H1 (cell line): ENCODE data around the gene NOL8. TPM values are rescaled to one million over a fixed set of nuclear protein-coding genes. Genes with fewer than 3 reads are reported as not detected.

Experiments used
- CTCF ChIA-PET: fragments of 300-600 bp; sonication (Branson Sonifier 250); formaldehyde crosslinking; loops from one replicate; lab custom pipeline; 2021; ENCODE audit not compliant: partially characterized antibody; lab: Charles Lee
- POLR2A ChIA-PET: fragments of 300-600 bp; sonication (Branson Sonifier 250); formaldehyde crosslinking; loops from one replicate; lab custom pipeline; 2021; ENCODE audit warnings: inconsistent platforms; ENCODE audit not compliant: partially characterized antibody; lab: Charles Lee
- DNase-seq, 2 experiments: peaks; one replicate each; pipeline versions ENCODE4 v3.0.0 to v3.0.0-alpha.2; 2010 to 2022; ENCODE audit warnings: low spot score in 2 of 2, low read depth in 1 of 2, mixed read lengths in 1 of 2
- FAIRE-seq: peaks from 2 replicates; lab custom pipeline; 2011; peaks lifted over from hg19 to GRCh38; lab: Jason Lieb, UNC
- H2AFZ ChIP-seq: 2 replicates; pipeline ENCODE4 v1.8.1; 2012; ENCODE audit warnings: low read length, inconsistent platforms
- H2AK5ac ChIP-seq: 2 replicates; pipeline ENCODE4 v1.6.1; 2013; ENCODE audit warnings: low read depth, low read length
- H2BK120ac ChIP-seq: replicated peaks from 2 replicates; pipeline ENCODE3; 2013; ENCODE audit warnings: low read depth, low read length, inconsistent platforms
- H2BK12ac ChIP-seq: 2 replicates; pipeline ENCODE4 v1.6.1; 2013; ENCODE audit warnings: low read depth, low read length
- H2BK15ac ChIP-seq: 2 replicates; pipeline ENCODE4 v1.6.1; 2013; ENCODE audit warnings: low read length
- H2BK20ac ChIP-seq: 2 replicates; pipeline ENCODE4 v1.6.1; 2013; ENCODE audit warnings: low read length
- H2BK5ac ChIP-seq: 2 replicates; pipeline ENCODE4 v1.6.1; 2013; ENCODE audit warnings: low read depth, low read length
- H3K14ac ChIP-seq: 2 replicates; pipeline ENCODE4 v1.6.1; 2013; ENCODE audit warnings: inconsistent platforms; ENCODE audit not compliant: insufficient read length
- H3K18ac ChIP-seq: 2 replicates; pipeline ENCODE4 v1.6.1; 2013; ENCODE audit warnings: low read length; ENCODE audit errors: extremely low read depth
- H3K23ac ChIP-seq: 2 replicates; pipeline ENCODE4 v1.6.1; 2013; ENCODE audit warnings: inconsistent platforms; ENCODE audit not compliant: insufficient read length
- H3K23me2 ChIP-seq: 2 replicates; pipeline ENCODE4 v1.6.1; 2013; ENCODE audit warnings: low read depth, low read length
- H3K27ac ChIP-seq: 2 replicates; pipeline ENCODE4 v1.6.1; 2011; ENCODE audit warnings: low read depth, low read length, inconsistent platforms
- H3K27me3 ChIP-seq, 4 experiments: replicated peaks in 1 of 4; 1 replicate in 1 of 4; 2 replicates in 3 of 4; pipeline versions ENCODE4 v1.6.1 to v1.8.1; 2011 to 2013; ENCODE audit warnings: low read length in 3 of 4, mild to moderate bottlenecking in 3 of 4, inconsistent platforms in 2 of 4, mixed read lengths in 2 of 4, moderate library complexity in 1 of 4; ENCODE audit not compliant: control insufficient read depth in 3 of 4, insufficient read depth in 3 of 4; ENCODE audit errors: extremely low read depth in 1 of 4
- H3K36me3 ChIP-seq, 4 experiments: 2 replicates each; pipeline versions ENCODE4 v1.6.1 to v1.8.1; 2011 to 2013; ENCODE audit warnings: mild to moderate bottlenecking in 4 of 4, low read length in 3 of 4, moderate library complexity in 2 of 4, control low read depth in 1 of 4, inconsistent platforms in 1 of 4; ENCODE audit not compliant: insufficient read depth in 4 of 4, control insufficient read depth in 2 of 4
- H3K4ac ChIP-seq: replicated peaks from 2 replicates; pipeline ENCODE3; 2013; ENCODE audit warnings: low read length, low read depth, mixed read lengths, inconsistent platforms; ENCODE audit not compliant: insufficient read length
- H3K4me1 ChIP-seq, 4 experiments: replicated peaks in 1 of 4; 1 replicate in 1 of 4; 2 replicates in 3 of 4; pipeline versions ENCODE4 v1.6.1 to v1.8.1; 2011 to 2013; ENCODE audit warnings: low read length in 3 of 4, inconsistent platforms in 2 of 4, mixed read lengths in 1 of 4; ENCODE audit not compliant: insufficient read depth in 4 of 4, control insufficient read depth in 3 of 4
- H3K4me2 ChIP-seq, 2 experiments: 2 replicates each; pipeline versions ENCODE4 v1.6.1 to v1.8.1; 2011 to 2013; ENCODE audit warnings: low read depth in 2 of 2, low read length in 2 of 2, control low read depth in 1 of 2, inconsistent platforms in 1 of 2, mild to moderate bottlenecking in 1 of 2; ENCODE audit not compliant: insufficient read depth in 1 of 2
- H3K4me3 ChIP-seq, 4 experiments: fragments of 200-600, 300-600 bp in 1 of 4; sonication (generic), shearing (Covaris generic), sonication (Bioruptor Twin) in 1 of 4; 2 replicates each; pipeline versions ENCODE4 v1.5.1 to v1.8.1; 2011 to 2016; ENCODE audit warnings: low read length in 4 of 4, low read depth in 3 of 4, control low read depth in 2 of 4, inconsistent platforms in 2 of 4, mild to moderate bottlenecking in 2 of 4, mixed read lengths in 1 of 4, moderate library complexity in 1 of 4; ENCODE audit not compliant: insufficient read depth in 2 of 4; ENCODE audit errors: extremely low read depth in 1 of 4
- H3K56ac ChIP-seq: replicated peaks from 2 replicates; pipeline ENCODE3; 2013; ENCODE audit warnings: low read depth, mild to moderate bottlenecking, mixed read lengths, low read length, inconsistent platforms; ENCODE audit not compliant: insufficient read length
- H3K79me1 ChIP-seq: 2 replicates; pipeline ENCODE4 v1.6.1; 2013; ENCODE audit warnings: low read depth, low read length, control low read depth
- H3K79me2 ChIP-seq, 2 experiments: 2 replicates each; pipeline versions ENCODE4 v1.6.1 to v1.8.1; 2012 to 2013; ENCODE audit warnings: low read length in 2 of 2, mild to moderate bottlenecking in 2 of 2, inconsistent platforms in 1 of 2; ENCODE audit not compliant: insufficient read depth in 2 of 2, control insufficient read depth in 1 of 2
- H3K9ac ChIP-seq, 4 experiments: replicated peaks in 1 of 4; 1 replicate in 1 of 4; 2 replicates in 3 of 4; pipeline versions ENCODE4 v1.6.1 to v1.8.1; 2011 to 2013; ENCODE audit warnings: low read depth in 3 of 4, low read length in 3 of 4, control low read depth in 2 of 4, mild to moderate bottlenecking in 2 of 4, moderate library complexity in 2 of 4, inconsistent platforms in 1 of 4; ENCODE audit errors: extremely low read depth in 1 of 4
- H3K9me3 ChIP-seq, 2 experiments: 2 replicates each; pipeline versions ENCODE4 v1.6.1 to v1.8.1; 2012 to 2013; ENCODE audit warnings: mild to moderate bottlenecking in 2 of 2, moderate library complexity in 2 of 2, control low read depth in 1 of 2, inconsistent platforms in 1 of 2, low read depth in 1 of 2, low read length in 1 of 2, mixed read lengths in 1 of 2; ENCODE audit not compliant: insufficient read depth in 2 of 2
- H4K20me1 ChIP-seq, 2 experiments: replicated peaks in 1 of 2; 2 replicates each; pipeline versions ENCODE3 to v1.8.1; 2011 to 2013; ENCODE audit warnings: inconsistent platforms in 2 of 2, low read length in 2 of 2, mild to moderate bottlenecking in 1 of 2; ENCODE audit not compliant: insufficient read depth in 2 of 2, control insufficient read depth in 1 of 2
- H4K5ac ChIP-seq: 2 replicates; pipeline ENCODE4 v1.6.1; 2013; ENCODE audit warnings: low read length, low read depth, mixed read lengths, inconsistent platforms; ENCODE audit not compliant: insufficient read length
- H4K8ac ChIP-seq: 2 replicates; pipeline ENCODE4 v1.8.0; 2013; ENCODE audit warnings: mild to moderate bottlenecking, moderate library complexity, low read length, inconsistent platforms; ENCODE audit not compliant: insufficient read depth; ENCODE audit errors: extremely low read depth
- H4K91ac ChIP-seq: replicated peaks from 2 replicates; pipeline ENCODE3; 2013; ENCODE audit warnings: low read length, mixed read lengths, inconsistent platforms; ENCODE audit not compliant: insufficient read length
- SUZ12 ChIP-seq: fragments of 200-600 bp; sonication (generic); IDR thresholded peaks from 2 replicates; pipeline ENCODE4 v1.6.1; 2012; ENCODE audit warnings: mild to moderate bottlenecking, inconsistent platforms, low read length, moderate library complexity, mixed read lengths
- TAF7 ChIP-seq: optimal IDR thresholded peaks from 2 replicates; pipeline ENCODE3; 2011; ENCODE audit warnings: low read depth, mild to moderate bottlenecking, inconsistent platforms, low read length, moderate library complexity, borderline replicate concordance
- ZNF274 ChIP-seq: IDR thresholded peaks from 2 replicates; pipeline ENCODE4 v1.7.0; 2012; ENCODE audit warnings: low read length, borderline replicate concordance; ENCODE audit errors: extremely low read depth
- WGBS, 2 experiments: shearing (Covaris generic) in 1 of 2; methylation state at CpG; one replicate each; pipeline versions ENCODE4 v1.1.6 to v1.1.7; 2013 to 2015; ENCODE audit warnings: low lambda C conversion rate in 2 of 2, mixed read lengths in 2 of 2, inconsistent platforms in 1 of 2, low coverage in 1 of 2, missing lambda C conversion rate in 1 of 2; ENCODE audit not compliant: insufficient replicate concordance in 2 of 2, insufficient coverage in 1 of 2, insufficient read length in 1 of 2; ENCODE audit errors: extremely low coverage in 1 of 2, missing lambda C conversion rate in 1 of 2; 5-methylcytosine and 5-hydroxymethylcytosine counted together
- polyA plus RNA-seq, 7 experiments: library from polyadenylated mRNA; depleted of rRNA in 3 of 7; stranded (reverse) in 5 of 7; unstranded in 2 of 7; fragments of >200 nt in 5 of 7; fragments of 200-250 nt in 2 of 7; gene quantifications; 1 replicate in 5 of 7; 2 replicates in 1 of 7; 4 replicates in 1 of 7; pipeline versions ENCODE4 v1.2.1 to v1.2.3, GENCODE V29; 2011 to 2013; ENCODE audit warnings: missing spikeins in 2 of 7, mixed read lengths in 2 of 7
- total RNA-seq: library from RNA; stranded (reverse); fragmentation: NEBNext Ultra II Directional; extraction: Animal tissue kit (Norgen Biotek cat#: 25700); gene quantifications from 2 replicates; pipeline ENCODE4 v1.2.1, GENCODE V29; 2021
- TF ChIP-seq, protein P1 (sequence below): IDR thresholded peaks from 2 replicates; pipeline ENCODE4 v1.6.1; 2011; ENCODE audit warnings: low read depth, mild to moderate bottlenecking, low read length; ENCODE audit not compliant: insufficient read depth

NOL8 gene
- total and polyA plus RNA-seq, 2 of the 8 experiments (the other 6 are each of a cell fraction or from before 2014, with no cell fraction given), result 6.2 to 30.4 TPM

DNA sequence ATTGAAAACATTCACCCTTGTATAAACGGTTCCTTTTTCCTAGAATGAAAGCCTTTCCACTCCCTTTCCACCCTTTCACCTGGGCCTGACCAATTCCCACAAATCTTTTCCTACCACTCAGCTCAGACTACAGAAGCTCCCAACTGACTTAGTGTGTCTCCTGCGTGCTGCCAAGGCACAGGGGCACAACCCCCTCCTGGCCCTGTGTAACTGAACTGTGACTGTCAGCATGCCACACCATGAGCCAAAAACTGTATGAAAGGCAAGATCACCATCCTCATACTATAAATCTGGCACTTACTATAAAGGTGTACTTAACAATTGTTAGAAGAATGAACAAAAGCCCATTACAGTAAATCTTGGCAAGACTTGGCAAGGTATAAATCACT, 11.5 kb downstream of the NOL8 start:
- no peak for DNase-seq
- ChIA-PET CTCF (interaction anchor here (1.7 to 2.0 kb wide), 2 partner anchors 11 to 70 kb away, joined by 4 to 6 read pairs; no protein-coding TSS in a partner anchor), POLR2A (interaction anchor here (0.7 to 1.5 kb wide), 6 partner anchors 11 to 312 kb away, joined by 3 to 6 read pairs (median 4); partner anchors contain the start of gene NOL8)
- H3K23me2 ChIP-seq, result no peaks in the 10 kb centered on the region
- H3K56ac ChIP-seq, result no peak overlapping the region
- H3K4me3 ChIP-seq, result no peak overlapping the region
- no peaks in the 10 kb centered on the region for H3K27me3 ChIP-seq
- H2AK5ac ChIP-seq, result no peak overlapping the region
- no peak for FAIRE-seq
- no peak overlapping the region for H4K5ac ChIP-seq
- H4K20me1 ChIP-seq, result peaks cover 0 to 2% of the 10 kb centered on the region in 2 experiments
- H3K27ac ChIP-seq, result no peak overlapping the region
- H3K36me3 ChIP-seq, result peaks cover 24 to 63% (median 39%) of the 10 kb centered on the region in 4 experiments
- H3K23ac ChIP-seq, result no peak overlapping the region
- no peak overlapping the region for H2BK15ac ChIP-seq
- WGBS, 2 experiments, result 90% methylated on average over 2 of the region's 2 CpGs; no CpG with 5 or more reads in 1 of the 2 experiments
- no peaks in the 10 kb centered on the region for H3K79me1 ChIP-seq
- H3K14ac ChIP-seq, result no peak overlapping the region
- no peak overlapping the region for H3K9ac ChIP-seq
- no peak overlapping the region for H2BK120ac ChIP-seq
- H3K4ac ChIP-seq, result no peak overlapping the region
- no peak overlapping the region for H2BK12ac ChIP-seq
- no peak overlapping the region for H3K18ac ChIP-seq
- H2BK5ac ChIP-seq, result no peak overlapping the region
- no peaks in the 10 kb centered on the region for H3K4me1 ChIP-seq
- H3K9me3 ChIP-seq, result no peaks in the 10 kb centered on the region
- H4K91ac ChIP-seq, result no peak overlapping the region
- H4K8ac ChIP-seq, result no peak overlapping the region
- H3K79me2 ChIP-seq, result peaks cover 0 to 6% of the 10 kb centered on the region in 2 experiments; a peak in 2 of 4 replicates
- H3K4me2 ChIP-seq, result no peak overlapping the region
- no peak overlapping the region for H2BK20ac ChIP-seq
- H2AFZ ChIP-seq, result no peak overlapping the region
- TF ChIP-seq SUZ12 (no peak), ZNF274 (no peak), TAF7 (no peak)
- TF ChIP-seq, protein P1, sequence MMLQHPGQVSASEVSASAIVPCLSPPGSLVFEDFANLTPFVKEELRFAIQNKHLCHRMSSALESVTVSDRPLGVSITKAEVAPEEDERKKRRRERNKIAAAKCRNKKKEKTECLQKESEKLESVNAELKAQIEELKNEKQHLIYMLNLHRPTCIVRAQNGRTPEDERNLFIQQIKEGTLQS, result no peak
